SH-SY5Y (cell line): ENCODE measurements around the gene HECW1.

Experiments
- GATA2 ChIP-seq: IDR thresholded peaks from 2 replicates; pipeline ENCODE4 v1.6.1; 2011; ENCODE audit warnings: mild to moderate bottlenecking, low read depth, low read length
- GATA3 ChIP-seq: IDR thresholded peaks from 2 replicates; pipeline ENCODE4 v1.6.1; 2011; ENCODE audit warnings: low read depth, mild to moderate bottlenecking, low read length, moderate library complexity

GRCh38 chr7:43112941-43113621, 634 bp downstream of the HECW1 start:
- TF ChIP-seq GATA2 = no peak
- TF ChIP-seq GATA3 = no peak
